OCI-LY3 (cell line): ENCODE results near the gene KLHL3.
A peak's percentile ranks its signal among the peaks of the same experiment; 100 is the strongest.

Source experiments
- H2AFZ ChIP-seq: fragments of 200-600, 300-600 bp; shearing (Covaris generic); 2 replicates; pipeline ENCODE4 v1.6.0; 2014; ENCODE audit warnings: antibody characterized with exemption, low read depth, low read length
- H3K27ac ChIP-seq: fragments of 200-600, 300-600 bp; sonication (generic); 2 replicates; pipeline ENCODE4 v1.5.1; 2014; ENCODE audit warnings: mild to moderate bottlenecking, low read length, moderate library complexity, mixed read lengths
- H3K27me3 ChIP-seq: fragments of 200-600, 300-600 bp; sonication (generic); 2 replicates; pipeline ENCODE4 v1.6.1; 2014; ENCODE audit warnings: low read depth, low read length, mixed read lengths
- H3K36me3 ChIP-seq: fragments of 200-600, 300-600 bp; sonication (generic); replicated peaks from 2 replicates; pipeline ENCODE3; 2014; ENCODE audit warnings: low read depth, low read length, mixed read lengths
- H3K4me1 ChIP-seq: fragments of 300-600, 200-600 bp; sonication (generic); 2 replicates; pipeline ENCODE4 v1.6.1; 2014; ENCODE audit warnings: low read length, mixed read lengths
- H3K4me2 ChIP-seq: fragments of 200-600, 300-600 bp; sonication (generic); 2 replicates; pipeline ENCODE4 v1.6.1; 2014; ENCODE audit warnings: low read length, mixed read lengths
- H3K4me3 ChIP-seq: fragments of 300-600, 200-600 bp; sonication (generic); 2 replicates; pipeline ENCODE4 v1.5.1; 2014; ENCODE audit warnings: antibody characterized with exemption, mild to moderate bottlenecking, low read length, moderate library complexity
- H3K79me2 ChIP-seq: fragments of 300-600, 200-600 bp; shearing (Covaris generic); 2 replicates; pipeline ENCODE4 v1.6.1; 2014; ENCODE audit warnings: mild to moderate bottlenecking, low read length, mixed read lengths
- H3K9ac ChIP-seq: fragments of 300-600, 200-600 bp; shearing (Covaris generic); 2 replicates; pipeline ENCODE4 v1.6.0; 2014; ENCODE audit warnings: mild to moderate bottlenecking, low read length, moderate library complexity
- H3K9me3 ChIP-seq: fragments of 200-600, 300-600 bp; shearing (Covaris generic); 2 replicates; pipeline ENCODE4 v1.6.1; 2014; ENCODE audit warnings: low read length, mixed read lengths; ENCODE audit not compliant: insufficient read depth
- H4K20me1 ChIP-seq: fragments of 200-600, 300-600 bp; sonication (generic); 2 replicates; pipeline ENCODE4 v1.6.1; 2016; ENCODE audit warnings: low read length, mixed read lengths; ENCODE audit not compliant: insufficient read depth
- EZH2phosphoT487 ChIP-seq: fragments of 200-600 bp; shearing (Covaris generic); IDR thresholded peaks from 2 replicates; pipeline ENCODE4 v1.6.1; 2018; ENCODE audit warnings: antibody characterized with exemption, mixed run types, low read depth
- TF ChIP-seq, protein P1 (sequence below): fragments of 200-600, 300-600 bp; sonication (generic); IDR thresholded peaks from 2 replicates; pipeline ENCODE4 v1.5.1; 2014; ENCODE audit warnings: antibody characterized with exemption, low read length, low read depth

Gene KLHL3

GRCh38 chr5:137622850-137623249 lies 113.0 kb downstream of the KLHL3 start:
- no peak overlapping the region for H3K9ac ChIP-seq
- no peak overlapping the region for H3K27ac ChIP-seq
- H3K4me3 ChIP-seq = no peak overlapping the region
- H4K20me1 ChIP-seq = no peaks in the 10 kb centered on the region
- TF ChIP-seq EZH2phosphoT487 = no peak
- TF ChIP-seq, protein P1, sequence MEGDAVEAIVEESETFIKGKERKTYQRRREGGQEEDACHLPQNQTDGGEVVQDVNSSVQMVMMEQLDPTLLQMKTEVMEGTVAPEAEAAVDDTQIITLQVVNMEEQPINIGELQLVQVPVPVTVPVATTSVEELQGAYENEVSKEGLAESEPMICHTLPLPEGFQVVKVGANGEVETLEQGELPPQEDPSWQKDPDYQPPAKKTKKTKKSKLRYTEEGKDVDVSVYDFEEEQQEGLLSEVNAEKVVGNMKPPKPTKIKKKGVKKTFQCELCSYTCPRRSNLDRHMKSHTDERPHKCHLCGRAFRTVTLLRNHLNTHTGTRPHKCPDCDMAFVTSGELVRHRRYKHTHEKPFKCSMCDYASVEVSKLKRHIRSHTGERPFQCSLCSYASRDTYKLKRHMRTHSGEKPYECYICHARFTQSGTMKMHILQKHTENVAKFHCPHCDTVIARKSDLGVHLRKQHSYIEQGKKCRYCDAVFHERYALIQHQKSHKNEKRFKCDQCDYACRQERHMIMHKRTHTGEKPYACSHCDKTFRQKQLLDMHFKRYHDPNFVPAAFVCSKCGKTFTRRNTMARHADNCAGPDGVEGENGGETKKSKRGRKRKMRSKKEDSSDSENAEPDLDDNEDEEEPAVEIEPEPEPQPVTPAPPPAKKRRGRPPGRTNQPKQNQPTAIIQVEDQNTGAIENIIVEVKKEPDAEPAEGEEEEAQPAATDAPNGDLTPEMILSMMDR = no peak
- H3K36me3 ChIP-seq = no peaks in the 10 kb centered on the region
- peaks cover 9% of the 10 kb centered on the region for H3K4me1 ChIP-seq
- peak overlapping the region; percentile 38 for H3K4me2 ChIP-seq
- no peaks in the 10 kb centered on the region for H3K9me3 ChIP-seq
- no peak overlapping the region for H2AFZ ChIP-seq
- H3K79me2 ChIP-seq = no peaks in the 10 kb centered on the region
- no peaks in the 10 kb centered on the region for H3K27me3 ChIP-seq

GRCh38 chr5:137621861-137622823 lies 113.7 kb downstream of the KLHL3 start:
- H3K4me1 ChIP-seq = peaks cover 9% of the 10 kb centered on the region
- H3K4me2 ChIP-seq = peak overlapping the region; percentile 38
- no peaks in the 10 kb centered on the region for H3K27me3 ChIP-seq
- H3K79me2 ChIP-seq = no peaks in the 10 kb centered on the region
- no peaks in the 10 kb centered on the region for H3K36me3 ChIP-seq
- TF ChIP-seq, protein P1 = no peak
- TF ChIP-seq EZH2phosphoT487 = no peak
- no peak overlapping the region for H3K4me3 ChIP-seq
- H2AFZ ChIP-seq = no peak overlapping the region
- no peaks in the 10 kb centered on the region for H4K20me1 ChIP-seq
- H3K9ac ChIP-seq = no peak overlapping the region
- H3K27ac ChIP-seq = no peak overlapping the region
- H3K9me3 ChIP-seq = no peaks in the 10 kb centered on the region

- Histone ChIP-seq H3K79me2 (no peaks in the 10 kb centered on the region), H3K27me3 (no peaks in the 10 kb centered on the region), H3K9me3 (no peaks in the 10 kb centered on the region), H3K36me3 (no peaks in the 10 kb centered on the region), H2AFZ (no peak overlapping the region), H3K4me1 (peaks cover 9% of the 10 kb centered on the region), H3K9ac (no peak overlapping the region), H3K4me2 (no peak overlapping the region), H4K20me1 (no peaks in the 10 kb centered on the region), H3K27ac (no peak overlapping the region), H3K4me3 (no peak overlapping the region)
- no peak for TF ChIP-seq EZH2phosphoT487
- TF ChIP-seq, protein P1 = no peak
These were observed 114.6 kb downstream of the KLHL3 start for GRCh38 chr5:137621306-137621705.

- Histone ChIP-seq H4K20me1 (no peaks in the 10 kb centered on the region), H3K27me3 (no peaks in the 10 kb centered on the region), H3K27ac (no peak overlapping the region), H3K9ac (no peak overlapping the region), H3K9me3 (no peaks in the 10 kb centered on the region), H3K4me1 (peaks cover 9% of the 10 kb centered on the region), H3K4me3 (no peak overlapping the region), H3K4me2 (no peak overlapping the region), H3K79me2 (no peaks in the 10 kb centered on the region), H2AFZ (no peak overlapping the region), H3K36me3 (no peaks in the 10 kb centered on the region)
- TF ChIP-seq EZH2phosphoT487 = no peak
- TF ChIP-seq, protein P1 = no peak
These were observed 116.6 kb downstream of the KLHL3 start for GRCh38 chr5:137619191-137619870.
